HG03039 (cell line): Measurements from ENCODE around the gene ERC1.
"Not testable (repeated sequence)": the region's sequence is repeated elsewhere in the genome, so short reads cannot be mapped to it uniquely, and the experiment has no call there.

Source experiments
- ATAC-seq: cut with Tn5 transposase; IDR thresholded peaks from one replicate; pipeline ENCODE4 v1.9.1; 2021; ENCODE audit warnings: mild to moderate bottlenecking, moderate library complexity; ENCODE audit not compliant: unreplicated experiment

Gene ERC1

DNA sequence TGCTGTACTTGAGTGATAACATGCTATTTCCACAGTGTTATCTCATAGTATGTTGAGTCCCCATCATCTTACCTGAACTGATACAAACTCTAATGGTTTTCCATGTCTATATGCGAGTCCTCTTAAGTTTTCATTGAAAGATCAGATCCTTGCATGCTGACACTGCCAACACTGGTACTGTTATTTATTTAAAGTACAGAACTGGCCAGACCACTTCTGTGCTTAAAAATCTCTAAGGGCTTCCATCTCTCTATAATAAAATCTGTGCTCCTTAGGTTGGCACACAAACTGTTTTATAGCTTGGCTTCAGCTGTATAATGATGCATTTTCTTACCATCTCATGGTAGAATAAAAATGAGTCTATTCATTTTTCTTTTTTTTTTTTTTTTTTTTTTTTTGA is 188.1 kb downstream of the ERC1 start:
- no peak for ATAC-seq

DNA sequence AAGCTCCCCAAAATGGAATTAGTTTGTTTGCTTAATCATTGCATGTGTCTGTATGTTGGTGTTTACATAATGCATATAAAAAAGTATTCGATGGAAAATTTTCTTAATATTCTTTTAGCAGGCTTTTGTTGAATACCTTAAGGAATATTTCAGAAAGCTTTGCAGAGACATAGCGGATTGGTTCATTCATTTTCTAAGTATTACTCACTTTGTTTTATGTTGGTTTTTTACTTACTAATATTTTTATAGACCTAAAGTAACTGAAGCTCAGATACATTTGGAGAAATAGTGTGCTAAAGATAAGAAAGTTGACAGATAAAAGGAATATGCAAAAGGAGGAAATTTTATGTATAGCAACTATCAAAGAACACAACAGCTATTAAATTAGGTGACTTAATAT is 191.0 kb downstream of the ERC1 start:
- no peak for ATAC-seq

DNA sequence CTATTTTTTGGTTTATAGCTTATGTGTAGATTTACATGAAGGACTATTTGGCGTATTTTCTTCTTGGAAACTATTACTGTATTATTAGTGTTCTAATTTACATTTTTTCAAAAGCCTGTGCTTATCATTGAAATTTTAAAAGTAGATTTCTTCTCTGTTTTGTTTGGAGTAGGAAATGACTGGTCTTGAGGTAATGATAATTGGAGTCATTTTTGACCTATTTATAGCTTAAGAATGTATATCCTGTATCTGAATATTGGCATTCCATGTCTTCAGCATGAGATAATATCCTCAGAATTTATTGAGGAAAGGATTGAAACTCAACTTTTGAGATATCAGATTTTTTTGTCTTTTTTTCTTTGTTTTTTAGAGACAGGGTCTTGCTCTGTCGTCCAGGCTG is 193.4 kb downstream of the ERC1 start:
- no peak for ATAC-seq

DNA sequence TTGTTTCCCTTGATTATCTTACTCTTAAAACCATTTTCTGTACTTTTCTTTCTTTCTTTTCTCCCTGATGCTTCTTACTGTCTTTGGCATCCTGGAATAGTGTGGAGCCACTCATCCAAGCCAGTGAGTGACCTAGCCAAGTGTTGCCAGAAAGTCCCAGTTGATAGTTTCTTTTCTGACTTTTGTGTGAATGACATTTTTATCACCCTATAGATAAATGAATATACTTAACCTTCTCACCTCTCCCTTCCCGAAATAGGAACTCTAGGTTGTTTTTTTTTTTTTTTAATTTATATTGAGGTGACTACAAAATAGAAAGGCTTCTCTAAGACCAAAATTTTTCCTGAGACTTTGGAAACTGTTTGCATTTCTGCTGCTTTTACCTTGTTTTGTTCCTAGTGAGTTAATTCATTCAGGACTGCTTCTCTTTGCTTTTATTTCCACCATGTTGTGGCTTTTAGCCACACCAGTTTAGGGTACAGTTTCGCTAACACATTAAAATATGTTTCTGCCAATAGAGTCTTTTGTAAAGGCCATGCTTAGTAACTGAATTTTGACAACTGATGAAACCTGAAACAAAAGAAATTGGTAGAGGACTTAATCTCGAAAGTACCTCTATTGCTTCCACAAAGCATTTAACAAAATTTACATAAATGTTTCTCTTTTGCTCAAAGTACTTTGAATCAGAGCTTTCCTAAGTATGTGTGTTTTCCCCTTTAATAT is 194.6 kb downstream of the ERC1 start:
- no peak for ATAC-seq

DNA sequence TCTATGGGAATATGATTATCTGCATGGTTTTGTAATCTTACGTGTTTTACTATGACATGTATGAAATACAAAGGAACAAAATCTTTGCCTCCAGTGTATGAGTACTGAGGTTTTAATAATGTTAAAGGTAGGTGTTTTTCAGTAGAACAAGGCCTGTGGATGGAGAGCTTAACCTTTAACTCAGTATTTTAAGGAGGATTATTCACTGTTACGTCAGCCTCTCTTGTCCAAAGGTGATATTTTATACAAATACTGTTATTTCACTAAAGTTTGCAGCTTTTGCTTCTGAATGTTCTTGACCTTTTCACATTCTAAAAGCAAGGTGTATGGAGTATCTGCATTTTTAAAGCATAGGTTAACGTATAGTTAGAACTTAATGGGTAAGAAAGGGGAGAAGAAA is 195.3 kb downstream of the ERC1 start:
- no peak for ATAC-seq

DNA sequence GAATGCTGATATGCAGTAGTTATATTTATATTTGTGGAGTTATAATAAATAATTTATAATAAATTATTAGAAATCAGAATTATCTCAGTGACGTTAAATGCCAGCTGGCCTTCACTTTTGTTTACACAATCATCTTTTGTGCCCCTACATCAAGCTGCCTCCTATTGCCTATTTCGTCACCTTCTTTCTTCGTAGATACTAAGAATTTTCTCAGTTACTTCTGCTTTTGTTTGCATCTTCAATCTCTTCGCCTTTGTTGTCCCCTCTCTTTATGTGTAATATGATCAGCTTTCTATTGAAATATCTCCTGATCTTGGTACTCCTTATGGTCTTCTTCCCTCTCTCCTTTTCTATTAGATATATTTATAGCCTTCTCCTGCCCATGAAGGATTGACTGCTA is 197.0 kb downstream of the ERC1 start:
- no peak for ATAC-seq

DNA sequence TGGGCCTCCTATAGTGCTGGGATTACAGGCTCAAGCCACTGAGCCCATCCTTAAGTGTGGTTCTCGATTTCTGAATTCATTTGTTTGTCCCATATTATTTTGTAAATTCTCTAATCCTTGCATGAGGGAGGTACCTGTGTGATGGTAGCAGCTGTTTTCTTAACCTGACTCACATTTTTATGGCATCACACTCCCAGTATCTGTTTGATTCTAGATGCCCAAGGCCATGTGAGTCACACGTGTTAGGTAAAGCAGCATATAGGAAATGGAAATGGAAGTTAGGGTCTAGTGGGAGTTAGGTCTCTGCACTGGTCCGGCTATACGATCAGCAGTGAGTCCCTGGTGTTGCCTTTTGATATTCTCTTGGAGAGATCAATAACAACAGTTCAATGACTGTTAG is 198.1 kb downstream of the ERC1 start:
- ATAC-seq: no peak

DNA sequence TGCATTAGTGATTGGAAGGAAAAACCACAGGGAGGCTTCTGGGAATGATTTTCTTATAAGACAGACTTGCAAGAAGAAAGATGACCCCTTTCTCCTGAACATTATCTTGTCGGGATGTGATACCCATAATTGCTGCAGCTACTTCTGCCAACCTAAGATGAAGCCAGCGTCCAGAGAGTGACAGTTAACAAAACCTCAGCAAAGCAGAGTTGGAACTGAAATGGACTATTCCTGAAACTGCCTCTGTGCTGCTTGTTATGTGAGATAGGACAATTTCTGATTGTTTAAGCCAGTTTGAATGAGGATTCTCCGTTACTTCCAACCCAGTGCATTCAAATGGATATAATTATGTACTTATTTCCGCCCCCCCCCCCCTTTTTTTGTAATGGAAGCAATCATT is 204.5 kb downstream of the ERC1 start:
- ATAC-seq: no peak

DNA sequence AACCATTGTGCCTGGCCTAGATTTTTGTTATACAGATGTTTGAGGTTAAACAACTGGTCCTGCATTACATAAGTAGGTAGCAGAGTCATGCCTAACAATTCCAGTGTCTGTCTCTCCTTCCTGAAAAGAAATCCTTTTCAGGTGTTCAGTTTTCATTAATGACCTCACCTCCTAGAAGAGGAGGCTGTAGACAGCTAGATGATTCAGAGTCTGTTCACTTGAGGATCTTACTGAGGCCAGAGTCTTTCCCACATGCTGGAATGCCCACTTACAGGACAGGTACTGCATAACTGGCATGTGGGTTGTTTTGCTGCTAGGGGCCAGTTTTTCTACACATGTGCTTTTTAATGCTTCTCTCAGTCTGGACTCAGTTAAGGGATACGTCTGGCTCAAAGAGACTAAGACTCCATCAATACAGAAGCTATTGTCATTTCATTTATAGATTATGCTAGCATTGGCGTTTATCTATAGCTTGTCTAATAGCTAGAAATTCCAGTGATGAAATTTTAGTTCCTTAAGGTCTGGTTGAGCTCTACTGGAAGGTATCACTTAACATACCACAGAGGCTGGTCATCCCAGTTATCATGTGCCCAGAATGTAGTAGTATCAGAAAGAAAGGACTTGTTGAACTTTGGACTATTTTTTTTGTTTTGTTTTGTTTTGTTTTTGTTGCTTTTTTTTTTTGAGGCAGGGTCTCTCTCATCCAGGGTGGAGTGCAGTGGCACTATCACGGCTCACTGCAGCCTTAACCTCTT is 206.4 kb downstream of the ERC1 start:
- no peak for ATAC-seq

DNA sequence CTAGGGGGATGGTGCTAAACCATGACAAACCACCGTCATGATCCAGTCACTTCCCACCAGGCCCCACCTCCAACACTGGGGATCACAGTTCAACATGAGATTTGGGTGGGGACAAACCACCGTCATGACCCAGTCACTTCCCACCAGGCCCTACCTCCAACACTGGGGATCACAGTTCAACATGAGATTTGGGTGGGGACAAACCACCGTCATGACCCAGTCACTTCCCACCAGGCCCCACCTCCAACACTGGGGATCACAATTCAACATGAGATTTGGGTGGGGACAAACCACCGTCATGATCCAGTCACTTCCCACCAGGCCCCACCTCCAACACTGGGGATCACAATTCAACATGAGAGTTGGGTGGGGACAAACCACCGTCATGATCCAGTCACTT is 207.8 kb downstream of the ERC1 start:
- ATAC-seq: not testable (repeated sequence)

DNA sequence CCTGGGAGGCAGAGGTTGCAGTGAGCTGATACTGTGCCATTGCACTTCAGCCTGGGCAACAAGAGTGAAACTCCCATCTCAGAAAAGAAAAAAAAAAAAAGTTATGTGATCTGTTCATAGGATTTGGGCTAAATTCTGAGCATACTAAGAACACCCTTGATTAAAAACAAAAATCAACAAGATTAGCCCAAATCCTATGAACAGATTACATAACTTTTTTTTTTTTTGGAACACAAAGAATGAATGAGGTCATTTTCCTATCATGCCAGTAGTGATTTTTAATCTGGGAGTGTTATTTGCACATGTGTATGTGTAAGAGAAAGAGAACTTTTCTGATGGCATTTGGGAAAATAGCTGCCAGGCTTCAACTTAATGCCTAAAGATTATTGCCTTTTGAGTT is 208.7 kb downstream of the ERC1 start:
- no peak for ATAC-seq

DNA sequence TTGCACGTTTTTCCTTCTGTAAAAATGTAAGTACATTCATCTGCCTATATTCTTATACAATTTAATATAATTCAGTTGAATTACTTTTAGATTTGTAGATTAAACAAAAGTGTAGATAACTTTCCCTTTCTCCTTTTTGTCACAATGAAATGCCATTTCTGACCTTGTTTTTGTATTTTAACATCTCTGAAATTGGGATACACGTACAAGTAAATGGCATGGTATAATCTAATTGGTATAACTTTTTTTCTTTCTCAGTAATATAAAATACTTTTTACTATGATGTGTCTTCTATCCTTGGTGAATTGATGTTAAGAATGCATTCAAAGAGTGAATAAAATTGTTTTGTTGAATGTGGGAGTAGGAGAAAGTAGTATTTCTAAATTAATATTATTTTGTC is 210.0 kb downstream of the ERC1 start:
- ATAC-seq: no peak

DNA sequence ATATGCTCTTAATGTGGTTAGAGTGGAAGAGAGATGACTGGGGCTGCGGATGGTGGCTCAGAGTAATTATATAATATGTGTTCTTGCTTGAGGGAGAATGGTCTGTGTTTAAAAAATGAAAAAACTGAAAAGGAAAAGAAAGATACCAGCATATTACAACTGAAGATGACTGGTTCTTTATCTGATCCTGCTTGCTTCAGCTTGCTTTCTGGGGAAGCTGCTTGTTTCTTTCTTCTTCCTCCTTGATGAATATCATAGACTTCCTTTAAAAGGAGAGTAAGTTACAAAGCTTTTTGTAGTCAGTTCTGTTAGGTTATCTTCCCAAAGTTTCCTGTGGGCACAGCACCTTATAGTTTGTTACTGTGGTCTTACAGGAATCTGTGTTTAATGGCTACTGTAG is 210.9 kb downstream of the ERC1 start:
- no peak for ATAC-seq

DNA sequence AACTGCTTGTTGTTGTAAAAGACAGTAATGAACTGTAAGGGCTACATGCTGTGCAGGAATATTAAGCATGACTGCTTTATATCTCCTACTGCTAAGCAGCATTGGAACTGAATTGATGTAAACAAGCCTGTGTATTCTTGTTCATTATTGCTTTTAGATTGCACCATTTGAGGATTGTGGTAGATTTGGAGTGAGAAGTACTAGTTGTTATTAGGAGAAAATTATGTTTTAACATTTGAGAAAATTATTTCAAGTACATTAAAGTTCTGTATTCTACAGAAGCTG is 212.7 kb downstream of the ERC1 start:
- no peak for ATAC-seq

DNA sequence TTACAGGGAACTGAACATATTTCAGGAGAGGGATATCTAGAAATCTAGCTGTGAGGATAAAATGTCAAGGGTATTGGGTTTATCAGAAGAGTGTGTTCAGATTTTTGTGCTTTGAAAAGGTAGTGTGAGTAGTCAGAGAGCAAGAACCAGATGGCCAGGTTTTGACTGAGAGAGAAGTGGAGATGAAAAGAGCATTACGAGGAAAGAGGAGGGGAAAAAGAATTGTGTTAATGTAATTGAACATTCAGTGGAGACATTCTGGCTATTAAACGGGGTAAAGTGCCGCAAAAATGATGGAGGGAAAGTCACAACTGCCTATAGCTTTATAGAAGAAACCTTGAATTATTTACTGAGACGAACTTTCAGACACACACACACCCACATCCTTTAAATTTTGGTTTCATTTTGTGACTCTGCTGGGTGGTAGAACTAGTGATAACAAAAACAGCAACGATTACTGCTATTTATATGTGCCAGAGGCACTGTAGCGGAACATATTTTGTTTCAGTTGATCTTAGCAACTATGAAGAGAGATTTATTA is 213.6 kb downstream of the ERC1 start:
- ATAC-seq: peak; percentile 48

DNA sequence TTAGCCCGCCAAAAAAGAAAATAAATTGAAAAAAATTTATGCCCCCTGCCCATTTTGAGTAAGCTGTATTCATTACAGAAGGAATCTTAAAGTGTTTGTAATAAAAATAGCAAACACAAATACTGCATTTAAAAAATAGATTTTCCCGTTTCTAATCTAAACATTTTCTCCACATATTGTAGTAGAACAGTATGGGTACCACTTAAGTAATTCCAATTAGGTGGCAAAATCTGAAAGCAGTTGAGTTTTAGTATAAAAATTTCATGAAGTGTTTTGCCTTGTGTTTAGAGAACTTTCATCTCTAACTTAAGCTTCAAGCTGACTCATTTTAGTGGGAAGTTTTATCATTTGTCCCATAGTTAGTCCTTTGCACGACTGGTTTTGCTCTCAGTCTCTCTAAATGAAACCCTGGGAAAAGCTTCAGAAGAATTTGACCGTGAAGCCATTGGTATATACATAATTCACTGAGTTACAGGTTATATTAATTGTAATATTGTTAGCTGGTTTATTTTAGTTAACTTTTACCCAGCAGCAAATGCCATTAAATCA is 214.6 kb downstream of the ERC1 start:
- no peak for ATAC-seq

DNA sequence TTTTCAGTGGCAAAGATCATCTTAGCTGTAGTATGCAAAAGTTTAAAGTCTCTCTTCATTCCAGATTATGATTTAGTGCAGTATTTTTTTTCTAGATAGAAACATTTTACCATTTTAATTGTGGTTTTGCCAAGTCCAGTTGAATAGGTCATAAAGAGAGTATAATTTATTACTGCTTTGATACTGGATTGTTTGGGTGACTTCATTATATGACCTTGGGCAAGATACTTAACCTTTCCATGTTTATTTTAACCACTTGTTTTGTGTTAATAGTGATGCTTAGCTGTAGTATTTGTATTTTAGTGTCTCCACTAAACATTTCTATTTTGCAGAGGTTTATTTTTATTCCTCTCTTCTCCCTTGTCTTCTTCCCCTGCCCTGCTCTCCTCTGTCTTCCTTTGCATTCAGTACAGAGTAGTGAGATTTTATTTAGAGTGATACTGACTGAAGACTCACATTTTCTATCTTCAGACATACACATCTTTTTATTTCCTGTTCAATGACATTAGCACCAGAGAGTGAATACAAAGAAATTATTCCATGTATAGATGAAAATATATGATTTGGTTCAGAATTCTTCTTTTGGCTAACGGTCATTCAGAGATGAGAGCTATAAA is 215.2 kb downstream of the ERC1 start:
- no peak for ATAC-seq

DNA sequence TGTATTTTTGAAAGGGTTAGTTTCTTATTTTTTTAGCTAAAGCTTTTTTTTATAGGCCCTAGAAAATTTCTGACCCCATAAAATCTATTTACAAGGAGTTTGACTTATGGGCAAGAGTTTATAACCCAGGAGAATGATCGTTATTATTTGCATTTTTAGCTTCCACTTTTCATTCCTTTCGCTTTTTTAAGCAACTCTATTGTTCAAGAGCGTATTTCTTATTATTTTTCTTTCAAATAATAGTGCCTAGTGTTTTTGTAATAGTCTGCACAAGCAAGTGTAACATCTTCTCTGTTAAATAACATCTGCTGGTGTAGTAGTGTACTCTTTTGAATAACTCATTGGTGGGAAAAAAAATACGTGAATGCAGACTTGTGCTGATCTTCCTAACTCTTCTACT is 216.3 kb downstream of the ERC1 start:
- no peak for ATAC-seq

DNA sequence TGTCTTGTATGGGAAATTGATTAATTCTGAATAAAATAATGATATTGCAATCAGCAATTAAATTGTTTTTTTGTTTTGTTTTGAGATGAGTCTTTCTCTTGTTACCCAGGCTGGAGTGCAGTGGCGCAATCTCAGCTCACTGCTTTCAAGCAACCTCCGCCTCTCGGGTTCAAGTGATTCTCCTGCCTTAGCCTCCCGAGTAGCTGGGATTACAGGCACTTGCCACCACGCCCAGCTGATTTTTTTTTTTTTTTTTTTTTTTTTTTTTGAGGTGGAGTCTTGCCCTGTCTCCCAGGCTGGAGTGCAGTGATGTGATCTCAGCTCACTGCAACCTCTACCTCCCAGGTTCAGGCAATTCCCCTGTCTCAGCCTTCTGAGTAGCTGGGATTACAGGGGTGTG is 217.7 kb downstream of the ERC1 start:
- not testable (repeated sequence) for ATAC-seq

DNA sequence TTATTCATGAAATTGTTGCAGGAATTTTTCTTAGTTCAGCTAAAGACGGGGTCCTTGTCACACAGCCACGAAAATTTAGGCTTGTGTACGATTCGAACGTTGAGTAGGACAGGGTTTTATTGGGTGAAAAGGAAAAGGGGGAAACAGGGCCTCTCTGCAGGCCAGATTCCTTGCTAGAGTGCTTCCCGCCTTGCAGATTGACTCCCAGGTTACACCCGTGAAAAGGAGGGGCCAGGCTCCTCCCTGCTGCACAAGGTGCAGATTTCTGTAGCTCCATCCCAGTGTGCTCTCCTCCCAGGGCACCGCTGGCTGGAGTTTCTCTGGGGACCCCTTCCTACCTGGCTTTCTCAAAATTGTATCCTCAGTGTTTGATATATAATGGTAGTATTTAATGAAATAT is 221.5 kb downstream of the ERC1 start:
- ATAC-seq: no peak

DNA sequence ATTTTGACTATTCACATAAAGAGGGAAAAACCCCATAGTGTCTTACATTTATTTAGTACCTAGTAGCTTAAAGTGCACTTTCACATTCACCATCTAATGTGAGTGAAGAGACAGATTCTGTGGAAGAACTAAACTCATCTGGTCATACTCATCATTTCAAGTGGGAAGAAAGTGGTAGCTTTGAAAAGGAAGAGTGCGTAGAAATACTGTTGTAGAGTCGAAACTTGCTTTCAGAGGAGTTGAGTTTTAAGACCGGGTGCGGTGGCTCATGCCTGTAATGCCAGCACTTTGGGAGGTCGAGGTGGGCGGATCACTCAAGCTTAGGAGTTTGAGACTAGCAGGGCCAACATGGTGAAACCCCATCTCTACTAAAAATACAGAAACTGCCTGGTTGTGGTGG is 222.2 kb downstream of the ERC1 start:
- no peak for ATAC-seq

DNA sequence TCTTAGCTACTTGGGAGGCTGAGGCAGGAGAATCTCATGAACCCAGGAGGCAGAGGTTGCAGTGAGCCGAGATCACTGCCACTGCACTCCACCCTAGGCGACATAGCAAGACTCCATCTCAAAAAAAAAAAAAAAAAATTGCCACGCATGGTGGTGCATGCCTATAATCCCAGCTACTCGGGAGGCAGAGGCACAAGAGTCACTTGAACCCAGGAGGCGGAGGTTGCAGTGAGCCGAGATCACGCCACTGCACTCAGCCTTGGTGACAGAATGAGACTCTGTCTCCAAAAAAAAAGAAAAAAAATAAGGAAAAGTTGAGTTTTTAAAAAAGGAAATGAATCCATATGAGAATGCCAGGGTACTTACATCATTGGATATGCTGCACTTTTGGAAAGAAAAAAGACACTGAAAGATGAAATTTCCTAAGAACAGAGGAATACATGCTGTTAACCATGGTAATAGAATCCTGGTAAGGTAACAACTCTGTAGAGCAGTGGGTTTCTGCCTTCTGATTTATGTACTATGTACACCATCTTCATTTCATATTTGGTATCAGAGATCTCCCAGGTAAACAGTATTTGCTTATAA is 222.7 kb downstream of the ERC1 start:
- no peak for ATAC-seq
